Neural progenitor cell (in vitro differentiated cells): ENCODE data around the gene RNF183. TPM values are rescaled to one million over a fixed set of nuclear protein-coding genes. Genes with fewer than 3 reads are reported as not detected.

Experiments used
- DNase-seq: peaks from one replicate; pipeline ENCODE4 v3.0.0-alpha.2; 2016; ENCODE audit warnings: low spot score
- H2AFZ ChIP-seq: fragments of 200-600 bp; sonication (generic); replicated peaks from 2 replicates; pipeline ENCODE4 v1.6.1; 2016; ENCODE audit warnings: antibody characterized with exemption
- H3F3A ChIP-seq: fragments of 200-600 bp; sonication (generic); 2 replicates; pipeline ENCODE4 v1.6.1; 2016; ENCODE audit warnings: antibody characterized with exemption, low read depth
- H3K27ac ChIP-seq: fragments of 200-600 bp; sonication (generic); 2 replicates; pipeline ENCODE4 v1.5.1; 2016; ENCODE audit warnings: mild to moderate bottlenecking
- H3K27me3 ChIP-seq: fragments of 200-600 bp; sonication (generic); 2 replicates; pipeline ENCODE4 v1.6.1; 2016; ENCODE audit warnings: mild to moderate bottlenecking, moderate library complexity
- H3K36me3 ChIP-seq: fragments of 200-600 bp; sonication (generic); 2 replicates; pipeline ENCODE4 v1.5.1; 2016
- H3K4me1 ChIP-seq: fragments of 200-600 bp; sonication (generic); 2 replicates; pipeline ENCODE4 v1.6.1; 2016; ENCODE audit warnings: mixed run types
- H3K4me2 ChIP-seq: fragments of 200-600 bp; sonication (generic); 2 replicates; pipeline ENCODE4 v1.6.1; 2016
- H3K4me3 ChIP-seq: fragments of 200-600 bp; sonication (generic); 2 replicates; pipeline ENCODE4 v1.5.1; 2016
- H3K79me2 ChIP-seq: fragments of 200-600 bp; sonication (generic); 2 replicates; pipeline ENCODE4 v1.6.1; 2016; ENCODE audit warnings: low read depth
- H3K9ac ChIP-seq: fragments of 200-600 bp; sonication (generic); 2 replicates; pipeline ENCODE4 v1.6.1; 2016
- H3K9me3 ChIP-seq: fragments of 200-600 bp; sonication (generic); 2 replicates; pipeline ENCODE4 v1.5.1; 2016; ENCODE audit warnings: low read depth
- H4K20me1 ChIP-seq: fragments of 200-600 bp; sonication (generic); 2 replicates; pipeline ENCODE4 v1.6.1; 2016; ENCODE audit warnings: low read depth
- H3K27ac Mint-ChIP-seq: 3 replicates; pipeline ENCODE4 v1.8.0; 2021; ENCODE audit warnings: mixed read lengths
- H3K27me3 Mint-ChIP-seq: 2 replicates; pipeline ENCODE4 v1.8.0; 2022; ENCODE audit warnings: low read depth, mild to moderate bottlenecking, inconsistent platforms, moderate library complexity, mixed read lengths; ENCODE audit not compliant: insufficient read depth
- H3K36me3 Mint-ChIP-seq: 3 replicates; pipeline ENCODE4 v1.8.0; 2021; ENCODE audit warnings: mixed read lengths
- H3K4me1 Mint-ChIP-seq: 3 replicates; pipeline ENCODE4 v1.8.0; 2021; ENCODE audit warnings: mixed read lengths
- H3K4me3 Mint-ChIP-seq: 3 replicates; pipeline ENCODE4 v1.8.0; 2021; ENCODE audit warnings: mild to moderate bottlenecking, moderate library complexity, mixed read lengths
- H3K9me3 Mint-ChIP-seq: 3 replicates; pipeline ENCODE4 v1.8.0; 2020; ENCODE audit warnings: mixed read lengths
- EZH2 ChIP-seq: fragments of 200-600 bp; sonication (generic); IDR thresholded peaks from 2 replicates; pipeline ENCODE4 v1.6.1; 2017; ENCODE audit warnings: antibody characterized with exemption, mild to moderate bottlenecking, moderate library complexity
- EZH2phosphoT487 ChIP-seq: fragments of 200-600 bp; sonication (generic); IDR thresholded peaks from 2 replicates; pipeline ENCODE4 v1.6.1; 2017; ENCODE audit warnings: antibody characterized with exemption
- total RNA-seq: library from RNA; depleted of rRNA; stranded (reverse); fragments of >200 nt; gene quantifications from 2 replicates; pipeline ENCODE4 v1.2.3, GENCODE V29; 2015; ENCODE audit warnings: low replicate concordance
- TF ChIP-seq, protein P1 (sequence below): fragments of 200-600 bp; sonication (generic); IDR thresholded peaks from 2 replicates; pipeline ENCODE4 v1.5.1; 2017; ENCODE audit warnings: antibody characterized with exemption, mild to moderate bottlenecking

Gene RNF183
- total RNA-seq, 1 donor from 2014 or later: 0.09 TPM

DNA sequence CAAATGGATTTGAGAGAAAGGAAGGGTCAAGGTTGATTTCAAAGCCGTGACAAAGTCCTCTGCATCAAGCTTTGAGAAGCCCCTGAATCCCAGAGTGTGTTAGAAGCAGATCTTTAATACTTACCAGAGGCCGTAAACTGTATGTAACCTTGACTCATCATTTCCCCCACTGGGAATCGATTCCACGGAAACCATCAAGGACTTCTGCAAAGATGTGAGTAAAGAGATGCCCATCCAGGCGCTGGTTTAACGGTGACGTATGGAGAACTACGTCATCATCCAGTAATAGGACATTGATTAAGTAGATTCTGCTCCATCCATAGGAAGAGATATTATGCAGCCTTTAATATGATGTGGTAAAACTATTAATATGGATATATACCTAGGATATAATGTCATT, 1.6 kb downstream of the RNF183 start:
- peaks cover 20% of the 10 kb centered on the region for H3K4me1 Mint-ChIP-seq
- H3K79me2 ChIP-seq: no peaks in the 10 kb centered on the region
- no peak overlapping the region for H3K4me3 ChIP-seq
- TF ChIP-seq, protein P1, sequence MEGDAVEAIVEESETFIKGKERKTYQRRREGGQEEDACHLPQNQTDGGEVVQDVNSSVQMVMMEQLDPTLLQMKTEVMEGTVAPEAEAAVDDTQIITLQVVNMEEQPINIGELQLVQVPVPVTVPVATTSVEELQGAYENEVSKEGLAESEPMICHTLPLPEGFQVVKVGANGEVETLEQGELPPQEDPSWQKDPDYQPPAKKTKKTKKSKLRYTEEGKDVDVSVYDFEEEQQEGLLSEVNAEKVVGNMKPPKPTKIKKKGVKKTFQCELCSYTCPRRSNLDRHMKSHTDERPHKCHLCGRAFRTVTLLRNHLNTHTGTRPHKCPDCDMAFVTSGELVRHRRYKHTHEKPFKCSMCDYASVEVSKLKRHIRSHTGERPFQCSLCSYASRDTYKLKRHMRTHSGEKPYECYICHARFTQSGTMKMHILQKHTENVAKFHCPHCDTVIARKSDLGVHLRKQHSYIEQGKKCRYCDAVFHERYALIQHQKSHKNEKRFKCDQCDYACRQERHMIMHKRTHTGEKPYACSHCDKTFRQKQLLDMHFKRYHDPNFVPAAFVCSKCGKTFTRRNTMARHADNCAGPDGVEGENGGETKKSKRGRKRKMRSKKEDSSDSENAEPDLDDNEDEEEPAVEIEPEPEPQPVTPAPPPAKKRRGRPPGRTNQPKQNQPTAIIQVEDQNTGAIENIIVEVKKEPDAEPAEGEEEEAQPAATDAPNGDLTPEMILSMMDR: no peak
- no peak for TF ChIP-seq EZH2
- TF ChIP-seq EZH2phosphoT487: no peak
- H3K4me2 ChIP-seq: no peak overlapping the region
- H3K9me3 Mint-ChIP-seq: no peaks in the 10 kb centered on the region
- H3K4me1 ChIP-seq: peaks cover 7% of the 10 kb centered on the region
- no peak overlapping the region for H3K27ac ChIP-seq
- no peaks in the 10 kb centered on the region for H3K27me3 Mint-ChIP-seq
- H3K36me3 ChIP-seq: no peaks in the 10 kb centered on the region
- H4K20me1 ChIP-seq: no peaks in the 10 kb centered on the region
- H3K27ac Mint-ChIP-seq: no peak overlapping the region
- H3K4me3 Mint-ChIP-seq: no peak overlapping the region
- H3K9me3 ChIP-seq: no peaks in the 10 kb centered on the region
- peaks cover 11% of the 10 kb centered on the region for H3F3A ChIP-seq
- H2AFZ ChIP-seq: no peak overlapping the region
- no peak overlapping the region for H3K9ac ChIP-seq
- H3K36me3 Mint-ChIP-seq: no peaks in the 10 kb centered on the region
- H3K27me3 ChIP-seq: no peaks in the 10 kb centered on the region
- no peak for DNase-seq

DNA sequence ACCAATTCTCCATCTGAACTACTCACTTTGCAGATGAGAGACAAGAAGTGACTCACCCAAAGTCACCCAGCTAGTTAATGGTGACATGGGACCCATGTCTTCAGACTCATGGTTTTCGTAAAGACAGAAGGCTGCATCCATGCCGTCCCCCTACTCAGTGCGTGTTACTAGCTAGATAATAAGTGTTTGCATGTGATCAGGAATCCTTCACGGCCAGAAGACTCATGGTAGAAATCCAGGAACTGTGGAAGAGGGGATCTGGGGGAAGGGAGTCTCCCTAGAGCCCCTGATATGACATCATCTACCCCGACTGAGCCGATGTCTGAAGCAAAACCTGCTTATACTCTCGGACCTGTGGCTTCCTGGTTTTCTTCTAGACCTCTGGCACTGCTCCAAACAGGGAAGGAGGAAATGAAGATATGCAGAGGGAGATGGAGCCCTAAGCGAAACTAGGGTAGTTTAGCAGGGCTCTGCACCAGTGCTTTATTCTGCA, 3.3 kb downstream of the RNF183 start:
- Histone ChIP-seq H3K4me3 (no peak overlapping the region), H4K20me1 (no peaks in the 10 kb centered on the region), H2AFZ (no peak overlapping the region), H3F3A (peaks cover 11% of the 10 kb centered on the region), H3K79me2 (no peaks in the 10 kb centered on the region), H3K9ac (no peak overlapping the region), H3K4me1 (peaks cover 7% of the 10 kb centered on the region), H3K4me2 (no peak overlapping the region), H3K27me3 (no peaks in the 10 kb centered on the region), H3K36me3 (no peaks in the 10 kb centered on the region), H3K9me3 (no peaks in the 10 kb centered on the region), H3K27ac (no peak overlapping the region)
- no peak for DNase-seq
- Mint-ChIP-seq H3K4me1 (peaks cover 20% of the 10 kb centered on the region), H3K27ac (peak overlapping the region; percentile 31), H3K27me3 (no peaks in the 10 kb centered on the region), H3K4me3 (no peak overlapping the region), H3K36me3 (no peaks in the 10 kb centered on the region), H3K9me3 (no peaks in the 10 kb centered on the region)
- TF ChIP-seq, protein P1: no peak
- TF ChIP-seq EZH2phosphoT487 (no peak), EZH2 (no peak)

DNA sequence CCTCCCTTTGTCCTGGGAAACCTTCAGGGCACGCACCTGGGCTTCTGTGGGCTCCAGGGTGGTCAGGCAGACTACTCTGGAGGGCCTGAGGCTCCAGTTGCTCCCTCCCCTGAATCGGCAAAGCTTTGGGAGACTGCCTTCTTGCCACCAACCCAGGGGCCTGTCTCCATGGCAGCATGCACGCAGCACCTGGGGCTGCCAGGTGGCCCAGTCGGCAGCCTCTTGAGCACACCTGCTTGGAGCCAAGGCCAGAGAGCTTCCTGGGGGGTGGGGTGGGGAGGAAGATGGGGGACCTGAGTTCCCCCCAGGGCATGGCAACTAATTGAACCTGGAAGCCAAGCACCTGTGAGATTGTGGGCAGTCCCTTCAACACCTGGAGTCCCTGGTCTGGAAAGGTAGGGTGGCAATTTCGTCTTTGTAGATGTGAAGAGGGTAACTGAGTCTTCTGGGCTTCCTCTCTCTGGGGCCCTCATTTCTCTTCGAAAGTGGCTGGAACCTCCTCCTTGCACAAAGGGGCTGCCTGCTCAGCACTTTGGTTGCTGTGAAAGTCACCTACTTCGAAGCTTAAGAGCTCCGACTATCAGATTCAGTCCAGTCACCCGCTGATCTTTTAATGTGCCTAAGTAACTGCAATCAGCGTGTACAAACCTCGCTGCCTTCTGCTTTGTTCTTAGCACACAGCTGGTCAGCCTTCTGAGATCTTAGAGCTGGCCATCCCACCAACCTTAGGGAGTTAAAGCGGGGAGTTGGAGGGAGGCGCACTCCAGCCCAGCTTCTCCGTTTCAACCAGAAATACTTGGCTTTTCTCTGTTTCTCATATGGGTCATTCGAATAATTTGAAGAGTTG, 4.0 kb downstream of the RNF183 start:
- H3K4me3 ChIP-seq: no peak overlapping the region
- no peak overlapping the region for H3K4me2 ChIP-seq
- TF ChIP-seq EZH2phosphoT487: no peak
- no peak for TF ChIP-seq EZH2
- TF ChIP-seq, protein P1: no peak
- Mint-ChIP-seq H3K36me3 (no peaks in the 10 kb centered on the region), H3K4me3 (no peak overlapping the region), H3K27ac (no peak overlapping the region), H3K4me1 (peaks cover 20% of the 10 kb centered on the region), H3K27me3 (no peaks in the 10 kb centered on the region), H3K9me3 (no peaks in the 10 kb centered on the region)
- peaks cover 11% of the 10 kb centered on the region for H3F3A ChIP-seq
- H3K9me3 ChIP-seq: no peaks in the 10 kb centered on the region
- H4K20me1 ChIP-seq: no peaks in the 10 kb centered on the region
- H3K27me3 ChIP-seq: no peaks in the 10 kb centered on the region
- H3K27ac ChIP-seq: no peak overlapping the region
- H2AFZ ChIP-seq: no peak overlapping the region
- H3K79me2 ChIP-seq: no peaks in the 10 kb centered on the region
- DNase-seq: no peak
- no peaks in the 10 kb centered on the region for H3K36me3 ChIP-seq
- H3K9ac ChIP-seq: no peak overlapping the region
- H3K4me1 ChIP-seq: peaks cover 7% of the 10 kb centered on the region
